ENCODE data around the gene UBE2G2.

- no peak for TF ChIP-seq CTCF (IDR thresholded peaks at IDR 0.05; ENCODE audit: low read depth, low read length)
- no peak for TF ChIP-seq MAX (IDR thresholded peaks at IDR 0.05; ENCODE audit: low read depth, low read length)
- TF ChIP-seq POLR2A (IDR thresholded peaks at IDR 0.05; ENCODE audit: extremely low read depth, insufficient read length): no peak
- TF ChIP-seq MYC (IDR thresholded peaks at IDR 0.05; ENCODE audit: low read depth, low read length): no peak
Observed at GRCh38 chr21:44789880-44790279, 11.7 kb downstream of the UBE2G2 start.

Measured in NB4 (cell line).